ENCODE results near the gene SLC25A31.

The SLC25A31 gene

GRCh38 chr4:127730142-127730913 lies at the start of gene SLC25A31:
Gene SLC25A31 (plus strand): TSS chr4:127730400. CDS start chr4:127730546, 146 bp downstream.
- Histone ChIP-seq H3K36me3 (ENCODE audit: control insufficient read depth, insufficient read depth, low read length) (no peaks in the 10 kb centered on the region), H3K27me3 (ENCODE audit: control insufficient read depth, insufficient read depth, low read length) (no peaks in the 10 kb centered on the region), H3K9me3 (ENCODE audit: control insufficient read depth, low read length) (no peaks in the 10 kb centered on the region), H3K9ac (ENCODE audit: low read length) (no peak within 1 kb of the TSS), H3K4me1 (ENCODE audit: control insufficient read depth, insufficient read depth, low read length) (no peaks in the 10 kb centered on the region), H3K4me3 (ENCODE audit: low read length) (no peak within 1 kb of the TSS)

- H3K4me3 ChIP-seq (ENCODE audit: low read length), result no peak overlapping the region
- no peaks in the 10 kb centered on the region for H3K27me3 ChIP-seq (ENCODE audit: control insufficient read depth, insufficient read depth, low read length)
- H3K36me3 ChIP-seq (ENCODE audit: control insufficient read depth, insufficient read depth, low read length), result no peaks in the 10 kb centered on the region
These were observed 44.9 kb upstream of the SLC25A31 start for GRCh38 chr4:127685292-127685691.

GRCh38 chr4:127686658-127687057 lies 43.5 kb upstream of the SLC25A31 start:
- H3K4me3 ChIP-seq (ENCODE audit: low read length), result no peak overlapping the region
- H3K9me3 ChIP-seq (ENCODE audit: control insufficient read depth, low read length), result no peaks in the 10 kb centered on the region
- no peaks in the 10 kb centered on the region for H3K36me3 ChIP-seq (ENCODE audit: control insufficient read depth, insufficient read depth, low read length)
- H3K9ac ChIP-seq (ENCODE audit: low read length), result no peak overlapping the region
- no peaks in the 10 kb centered on the region for H3K27me3 ChIP-seq (ENCODE audit: control insufficient read depth, insufficient read depth, low read length)
- H3K4me1 ChIP-seq (ENCODE audit: control insufficient read depth, insufficient read depth, low read length), result no peaks in the 10 kb centered on the region

More at GRCh38 chr4:127685292-127685691, 44.9 kb upstream of the SLC25A31 start:
- H3K9me3 ChIP-seq (ENCODE audit: control insufficient read depth, low read length), result no peaks in the 10 kb centered on the region
- no peak overlapping the region for H3K9ac ChIP-seq (ENCODE audit: low read length)
- H3K4me1 ChIP-seq (ENCODE audit: control insufficient read depth, insufficient read depth, low read length), result no peaks in the 10 kb centered on the region

- no peak overlapping the region for H3K4me3 ChIP-seq (ENCODE audit: low read length)
- H3K4me1 ChIP-seq (ENCODE audit: control insufficient read depth, insufficient read depth, low read length), result no peaks in the 10 kb centered on the region
- H3K9ac ChIP-seq (ENCODE audit: low read length), result no peak overlapping the region
- H3K27me3 ChIP-seq (ENCODE audit: control insufficient read depth, insufficient read depth, low read length), result no peaks in the 10 kb centered on the region
- H3K9me3 ChIP-seq (ENCODE audit: control insufficient read depth, low read length), result no peaks in the 10 kb centered on the region
- H3K36me3 ChIP-seq (ENCODE audit: control insufficient read depth, insufficient read depth, low read length), result no peaks in the 10 kb centered on the region
These were observed 42.6 kb upstream of the SLC25A31 start for GRCh38 chr4:127687580-127687979.

GRCh38 chr4:127698789-127699200 lies 31.4 kb upstream of the SLC25A31 start:
- Histone ChIP-seq H3K27me3 (ENCODE audit: control insufficient read depth, insufficient read depth, low read length) (no peaks in the 10 kb centered on the region), H3K9ac (ENCODE audit: low read length) (no peak overlapping the region), H3K4me1 (ENCODE audit: control insufficient read depth, insufficient read depth, low read length) (no peaks in the 10 kb centered on the region), H3K4me3 (ENCODE audit: low read length) (no peak overlapping the region), H3K36me3 (ENCODE audit: control insufficient read depth, insufficient read depth, low read length) (no peaks in the 10 kb centered on the region), H3K9me3 (ENCODE audit: control insufficient read depth, low read length) (no peaks in the 10 kb centered on the region)

- Histone ChIP-seq H3K36me3 (ENCODE audit: control insufficient read depth, insufficient read depth, low read length) (peaks cover 3% of the 10 kb centered on the region), H3K4me3 (ENCODE audit: low read length) (no peak overlapping the region), H3K4me1 (ENCODE audit: control insufficient read depth, insufficient read depth, low read length) (peaks cover 6% of the 10 kb centered on the region), H3K27me3 (ENCODE audit: control insufficient read depth, insufficient read depth, low read length) (no peaks in the 10 kb centered on the region), H3K9me3 (ENCODE audit: control insufficient read depth, low read length) (no peaks in the 10 kb centered on the region), H3K9ac (ENCODE audit: low read length) (no peak overlapping the region)
These were observed 21.2 kb upstream of the SLC25A31 start for GRCh38 chr4:127708985-127709384.

- Histone ChIP-seq H3K9me3 (ENCODE audit: control insufficient read depth, low read length) (no peaks in the 10 kb centered on the region), H3K4me1 (ENCODE audit: control insufficient read depth, insufficient read depth, low read length) (peaks cover 6% of the 10 kb centered on the region), H3K4me3 (ENCODE audit: low read length) (no peak overlapping the region)
These were observed 20.7 kb upstream of the SLC25A31 start for GRCh38 chr4:127709456-127709855.

GRCh38 chr4:127731406-127731805 lies 1.2 kb downstream of the SLC25A31 start:
- H3K4me3 ChIP-seq (ENCODE audit: low read length), result no peak overlapping the region
- H3K36me3 ChIP-seq (ENCODE audit: control insufficient read depth, insufficient read depth, low read length), result no peaks in the 10 kb centered on the region
- H3K9me3 ChIP-seq (ENCODE audit: control insufficient read depth, low read length), result no peaks in the 10 kb centered on the region
- H3K27me3 ChIP-seq (ENCODE audit: control insufficient read depth, insufficient read depth, low read length), result no peaks in the 10 kb centered on the region
- H3K4me1 ChIP-seq (ENCODE audit: control insufficient read depth, insufficient read depth, low read length), result no peaks in the 10 kb centered on the region
- no peak overlapping the region for H3K9ac ChIP-seq (ENCODE audit: low read length)

More at GRCh38 chr4:127709456-127709855, 20.7 kb upstream of the SLC25A31 start:
- Histone ChIP-seq H3K27me3 (ENCODE audit: control insufficient read depth, insufficient read depth, low read length) (no peaks in the 10 kb centered on the region), H3K9ac (ENCODE audit: low read length) (no peak overlapping the region), H3K36me3 (ENCODE audit: control insufficient read depth, insufficient read depth, low read length) (peaks cover 3% of the 10 kb centered on the region)

- Histone ChIP-seq H3K36me3 (ENCODE audit: control insufficient read depth, insufficient read depth, low read length) (no peaks in the 10 kb centered on the region), H3K9me3 (ENCODE audit: control insufficient read depth, low read length) (no peaks in the 10 kb centered on the region), H3K9ac (ENCODE audit: low read length) (no peak overlapping the region), H3K27me3 (ENCODE audit: control insufficient read depth, insufficient read depth, low read length) (no peaks in the 10 kb centered on the region), H3K4me3 (ENCODE audit: low read length) (no peak overlapping the region), H3K4me1 (ENCODE audit: control insufficient read depth, insufficient read depth, low read length) (no peaks in the 10 kb centered on the region)
These were observed 2.6 kb downstream of the SLC25A31 start for GRCh38 chr4:127732623-127733328.

GRCh38 chr4:127734976-127735375 lies 4.8 kb downstream of the SLC25A31 start:
- no peaks in the 10 kb centered on the region for H3K9me3 ChIP-seq (ENCODE audit: control insufficient read depth, low read length)
- H3K4me3 ChIP-seq (ENCODE audit: low read length), result no peak overlapping the region
- no peaks in the 10 kb centered on the region for H3K36me3 ChIP-seq (ENCODE audit: control insufficient read depth, insufficient read depth, low read length)
- H3K9ac ChIP-seq (ENCODE audit: low read length), result no peak overlapping the region
- no peaks in the 10 kb centered on the region for H3K4me1 ChIP-seq (ENCODE audit: control insufficient read depth, insufficient read depth, low read length)
- no peaks in the 10 kb centered on the region for H3K27me3 ChIP-seq (ENCODE audit: control insufficient read depth, insufficient read depth, low read length)

- no peaks in the 10 kb centered on the region for H3K4me1 ChIP-seq (ENCODE audit: control insufficient read depth, insufficient read depth, low read length)
- no peaks in the 10 kb centered on the region for H3K9me3 ChIP-seq (ENCODE audit: control insufficient read depth, low read length)
- no peaks in the 10 kb centered on the region for H3K36me3 ChIP-seq (ENCODE audit: control insufficient read depth, insufficient read depth, low read length)
- no peak overlapping the region for H3K4me3 ChIP-seq (ENCODE audit: low read length)
- no peaks in the 10 kb centered on the region for H3K27me3 ChIP-seq (ENCODE audit: control insufficient read depth, insufficient read depth, low read length)
- no peak overlapping the region for H3K9ac ChIP-seq (ENCODE audit: low read length)
These were observed 7.1 kb downstream of the SLC25A31 start for GRCh38 chr4:127737295-127737694.

GRCh38 chr4:127741247-127741646 lies 11.0 kb downstream of the SLC25A31 start:
- Histone ChIP-seq H3K4me1 (ENCODE audit: control insufficient read depth, insufficient read depth, low read length) (no peaks in the 10 kb centered on the region), H3K4me3 (ENCODE audit: low read length) (no peak overlapping the region), H3K27me3 (ENCODE audit: control insufficient read depth, insufficient read depth, low read length) (no peaks in the 10 kb centered on the region), H3K9ac (ENCODE audit: low read length) (no peak overlapping the region), H3K9me3 (ENCODE audit: control insufficient read depth, low read length) (no peaks in the 10 kb centered on the region), H3K36me3 (ENCODE audit: control insufficient read depth, insufficient read depth, low read length) (no peaks in the 10 kb centered on the region)

Data from mucosa of stomach (tissue), 1 donor.